IMR-90 (cell line): ENCODE results near the gene AWAT1. TPM values are rescaled to one million over a fixed set of nuclear protein-coding genes. Genes with fewer than 3 reads are reported as not detected.

Experiments used
- ATAC-seq: fragments of 200-7000 bp; cut with Tn5 transposase; 2 replicates; pipeline ENCODE4 v1.9.1; 2020; ENCODE audit warnings: low read depth, mild to moderate bottlenecking, moderate library complexity
- BruUV-seq: library from RNA; stranded (reverse); fragments of 400-500 nt; replicated peaks from 2 replicates; lab custom pipeline; 2021; lab: Mats Ljungman, UMichigan
- CTCF ChIA-PET: fragments of 300-600 bp; formaldehyde crosslinking; extraction: SDS; loops from one replicate; lab custom pipeline; 2021; ENCODE audit warnings: antibody characterized with exemption; lab: Yijun Ruan, JAX
- POLR2A ChIA-PET: fragments of 300-600 bp; sonication (Branson Sonifier 250); formaldehyde crosslinking; loops from one replicate; lab custom pipeline; 2022; ENCODE audit warnings: antibody characterized with exemption; ENCODE audit not compliant: unreplicated experiment; lab: Charles Lee
- DNase-seq: peaks from one replicate; pipeline ENCODE4 v3.0.0; 2013
- H2AFZ ChIP-seq: replicated peaks from 2 replicates; pipeline ENCODE3; 2013; ENCODE audit warnings: low read length, mild to moderate bottlenecking; ENCODE audit not compliant: poor library complexity
- H2AK5ac ChIP-seq: 2 replicates; pipeline ENCODE4 v1.6.1; 2013; ENCODE audit warnings: low read depth, low read length, inconsistent platforms
- H2AK9ac ChIP-seq: replicated peaks from 2 replicates; pipeline ENCODE3; 2013; ENCODE audit warnings: mild to moderate bottlenecking, low read depth, low read length, moderate library complexity; ENCODE audit not compliant: poor library complexity
- H2BK120ac ChIP-seq: 2 replicates; pipeline ENCODE4 v1.6.1; 2013; ENCODE audit warnings: low read depth, low read length, inconsistent platforms
- H2BK15ac ChIP-seq: 3 replicates; pipeline ENCODE4 v1.6.1; 2013; ENCODE audit warnings: low read depth, low read length, inconsistent platforms
- H2BK20ac ChIP-seq: 2 replicates; pipeline ENCODE4 v1.6.1; 2013; ENCODE audit warnings: low read depth, mild to moderate bottlenecking, inconsistent platforms, low read length, moderate library complexity
- H2BK5ac ChIP-seq: 2 replicates; pipeline ENCODE4 v1.6.1; 2013; ENCODE audit warnings: mild to moderate bottlenecking, low read depth, low read length, inconsistent platforms; ENCODE audit not compliant: poor library complexity, severe bottlenecking
- H3K14ac ChIP-seq: replicated peaks from 2 replicates; pipeline ENCODE4 v1.6.1; 2013; ENCODE audit warnings: low read depth, low read length, inconsistent platforms
- H3K18ac ChIP-seq: 2 replicates; pipeline ENCODE4 v1.6.1; 2013; ENCODE audit warnings: low read depth, low read length, control low read depth
- H3K23ac ChIP-seq: 2 replicates; pipeline ENCODE4 v1.6.1; 2013; ENCODE audit warnings: low read depth, low read length, inconsistent platforms
- H3K27ac ChIP-seq: 2 replicates; pipeline ENCODE4 v1.5.1; 2013; ENCODE audit warnings: mild to moderate bottlenecking, control low read depth, low read length; ENCODE audit not compliant: insufficient read depth
- H3K27me3 ChIP-seq: 2 replicates; pipeline ENCODE4 v1.6.1; 2013; ENCODE audit warnings: low read length; ENCODE audit not compliant: control insufficient read depth, insufficient read depth
- H3K36me3 ChIP-seq: 2 replicates; pipeline ENCODE4 v1.6.1; 2013; ENCODE audit warnings: low read length, mixed read lengths; ENCODE audit not compliant: control insufficient read depth, insufficient read depth
- H3K4ac ChIP-seq: 2 replicates; pipeline ENCODE4 v1.6.1; 2013; ENCODE audit warnings: low read depth, low read length, inconsistent platforms
- H3K4me1 ChIP-seq: 2 replicates; pipeline ENCODE4 v1.6.1; 2013; ENCODE audit warnings: low read length, mixed read lengths; ENCODE audit not compliant: control insufficient read depth, insufficient read depth
- H3K4me2 ChIP-seq: 2 replicates; pipeline ENCODE4 v1.6.1; 2013; ENCODE audit warnings: low read depth, mild to moderate bottlenecking, control low read depth, low read length, moderate library complexity
- H3K4me3 ChIP-seq: 2 replicates; pipeline ENCODE4 v1.5.1; 2013; ENCODE audit warnings: low read depth, mild to moderate bottlenecking, control low read depth, low read length, moderate library complexity; ENCODE audit not compliant: insufficient read depth
- H3K56ac ChIP-seq: 2 replicates; pipeline ENCODE4 v1.6.1; 2013; ENCODE audit warnings: low read length, inconsistent platforms; ENCODE audit not compliant: insufficient read depth; ENCODE audit errors: extremely low read depth
- H3K79me1 ChIP-seq, 2 experiments: 2 replicates each; pipeline ENCODE4 v1.6.1; 2013; ENCODE audit warnings: low read length in 2 of 2, inconsistent platforms in 1 of 2, low read depth in 1 of 2
- H3K9ac ChIP-seq: 2 replicates; pipeline ENCODE4 v1.6.1; 2013; ENCODE audit warnings: low read depth, low read length, control low read depth
- H3K9me1 ChIP-seq: 2 replicates; pipeline ENCODE4 v1.6.1; 2013; ENCODE audit warnings: low read length, inconsistent platforms; ENCODE audit not compliant: insufficient read depth
- H3K9me3 ChIP-seq: 2 replicates; pipeline ENCODE4 v1.6.1; 2013; ENCODE audit warnings: low read length; ENCODE audit not compliant: control insufficient read depth, insufficient read depth
- H4K20me1 ChIP-seq: 2 replicates; pipeline ENCODE4 v1.6.1; 2013; ENCODE audit warnings: low read length, inconsistent platforms; ENCODE audit not compliant: insufficient read depth
- H4K5ac ChIP-seq: 2 replicates; pipeline ENCODE4 v1.6.1; 2013; ENCODE audit warnings: mild to moderate bottlenecking, low read depth, low read length, control low read depth
- H4K8ac ChIP-seq, 2 experiments: 2 replicates each; pipeline ENCODE4 v1.6.1; 2013; ENCODE audit warnings: low read depth in 2 of 2, low read length in 2 of 2, control low read depth in 1 of 2, inconsistent platforms in 1 of 2
- H4K91ac ChIP-seq: 2 replicates; pipeline ENCODE4 v1.6.1; 2013; ENCODE audit warnings: low read depth, low read length, inconsistent platforms; ENCODE audit not compliant: insufficient read depth
- BHLHE40 ChIP-seq: fragments of 150-350 bp; IDR thresholded peaks from 2 replicates; pipeline ENCODE4 v1.6.1; 2016; ENCODE audit warnings: mild to moderate bottlenecking, low read depth, low read length
- CEBPB ChIP-seq: IDR thresholded peaks from 2 replicates; pipeline ENCODE4 v1.6.1; 2012; ENCODE audit warnings: low read depth, low read length, improper control_type of control experiment
- CHD1 ChIP-seq: IDR thresholded peaks from 2 replicates; pipeline ENCODE4 v1.6.1; 2012; ENCODE audit warnings: low read depth, low read length, improper control_type of control experiment
- FOS ChIP-seq: fragments of 150-350 bp; IDR thresholded peaks from 2 replicates; pipeline ENCODE4 v1.6.1; 2016; ENCODE audit warnings: low read depth, low read length
- MAFK ChIP-seq: IDR thresholded peaks from 2 replicates; pipeline ENCODE4 v1.6.1; 2012; ENCODE audit warnings: low read depth, low read length, improper control_type of control experiment
- MAZ ChIP-seq: IDR thresholded peaks from 2 replicates; pipeline ENCODE4 v1.6.1; 2012; ENCODE audit warnings: low read depth, mild to moderate bottlenecking, low read length, improper control_type of control experiment, moderate library complexity, borderline replicate concordance
- MXI1 ChIP-seq: IDR thresholded peaks from 2 replicates; pipeline ENCODE4 v1.6.1; 2012; ENCODE audit warnings: low read depth, mild to moderate bottlenecking, low read length, moderate library complexity, borderline replicate concordance
- NFE2L2 ChIP-seq: fragments of 150-350 bp; IDR thresholded peaks from 2 replicates; pipeline ENCODE4 v1.6.1; 2016; ENCODE audit warnings: low read depth, mild to moderate bottlenecking, low read length
- POLR2A ChIP-seq: IDR thresholded peaks from 2 replicates; pipeline ENCODE4 v1.6.1; 2012; ENCODE audit warnings: mild to moderate bottlenecking, low read depth, low read length
- RAD21 ChIP-seq: IDR thresholded peaks from 2 replicates; pipeline ENCODE4 v1.6.1; 2012; ENCODE audit warnings: low read length, improper control_type of control experiment
- RCOR1 ChIP-seq: IDR thresholded peaks from 2 replicates; pipeline ENCODE4 v1.6.1; 2012; ENCODE audit warnings: mild to moderate bottlenecking, low read length, improper control_type of control experiment; ENCODE audit not compliant: insufficient replicate concordance
- RFX5 ChIP-seq: IDR thresholded peaks from 2 replicates; pipeline ENCODE4 v1.8.0; 2012; ENCODE audit warnings: low read depth, mild to moderate bottlenecking, low read length, moderate library complexity
- SMC3 ChIP-seq: fragments of 150-350 bp; IDR thresholded peaks from 2 replicates; pipeline ENCODE4 v1.6.1; 2016; ENCODE audit warnings: low read depth, mild to moderate bottlenecking, antibody characterized with exemption, low read length, moderate library complexity
- WGBS, 2 experiments: methylation state at CpG; one replicate each; pipeline versions ENCODE4 v1.1.5 to v1.1.7; 2013; ENCODE audit warnings: missing lambda C conversion rate in 2 of 2; ENCODE audit not compliant: insufficient read length in 1 of 2; ENCODE audit errors: extremely low coverage in 2 of 2; 5-methylcytosine and 5-hydroxymethylcytosine counted together
- dilution Hi-C: fragments of 300-500 bp; cut with HindIII; formaldehyde crosslinking; loops from one replicate; pipeline ENCODE4 v1.14.3; 2018; ENCODE audit warnings: low sequenced_read_pairs; ENCODE audit not compliant: unreplicated experiment
- in situ Hi-C: fragments of 300-500 bp; cut with MboI; formaldehyde crosslinking; loops from 3 replicates; pipeline ENCODE4 v1.14.3; 2019; ENCODE audit warnings: low sequenced_read_pairs, inconsistent platforms, mixed read lengths
- intact Hi-C: fragments of 100-400 bp; cut with micrococcal nuclease; formaldehyde crosslinking; loops from 2 replicates; pipeline ENCODE4 v1.10.0; 2022
- polyA plus RNA-seq, 3 experiments: library from polyadenylated mRNA; depleted of rRNA; stranded (reverse); fragments of >200 nt; gene quantifications; 2 replicates each; pipeline ENCODE4 v1.2.3, GENCODE V29; 2012; ENCODE audit warnings: low replicate concordance in 1 of 3
- total RNA-seq: library from RNA; depleted of rRNA; stranded (reverse); fragments of >200 nt; gene quantifications from 2 replicates; pipeline ENCODE4 v1.2.3, GENCODE V29; 2012
- TF ChIP-seq, protein P1 (sequence below): conservative IDR thresholded peaks from 2 replicates; pipeline ENCODE4 v1.5.1; 2012; ENCODE audit warnings: mild to moderate bottlenecking, low read depth, low read length, improper control_type of control experiment
- TF ChIP-seq, protein P2 (sequence below): fragments of 150-350 bp; IDR thresholded peaks from 2 replicates; pipeline ENCODE4 v1.6.1; 2016; ENCODE audit warnings: low read depth, mild to moderate bottlenecking, low read length, moderate library complexity, borderline replicate concordance
- TF ChIP-seq, protein P3 (sequence below): fragments of 150-350 bp; IDR thresholded peaks from 2 replicates; pipeline ENCODE4 v1.6.1; 2017; ENCODE audit warnings: mild to moderate bottlenecking, antibody characterized with exemption, low read length, low read depth

The AWAT1 gene
- total and polyA plus RNA-seq, 2 of the 4 experiments (the other 2 are of a cell fraction): not detected

DNA sequence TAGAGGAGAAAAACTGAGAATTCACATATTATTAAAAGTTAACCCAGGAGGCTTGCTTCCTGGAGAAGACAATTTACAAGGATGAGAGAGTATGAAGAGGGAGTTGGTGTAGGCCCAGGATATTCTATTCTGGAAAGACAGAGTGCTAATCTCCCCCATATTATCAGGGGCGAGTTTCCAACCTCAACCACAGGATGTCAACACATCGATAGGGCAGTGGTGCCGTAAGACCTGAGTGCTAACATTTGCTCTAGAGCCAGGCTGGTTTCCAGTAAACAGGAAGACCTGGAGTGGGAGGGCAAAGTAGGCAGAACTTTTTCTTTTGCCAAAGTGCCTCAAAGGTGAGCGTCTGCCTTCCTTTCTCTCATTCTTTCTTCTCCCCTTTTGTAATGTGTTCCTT lies 2.8 kb upstream of the AWAT1 start:
- Histone ChIP-seq H3K9ac (no peak overlapping the region), H2BK15ac (no peak overlapping the region), H3K27ac (no peak overlapping the region), H3K4me2 (no peak overlapping the region), H3K18ac (no peak overlapping the region), H4K20me1 (no peaks in the 10 kb centered on the region), H3K9me1 (no peaks in the 10 kb centered on the region), H3K36me3 (no peaks in the 10 kb centered on the region), H3K4me3 (no peak overlapping the region), H2BK120ac (no peak overlapping the region), H3K9me3 (no peaks in the 10 kb centered on the region), H3K4me1 (no peaks in the 10 kb centered on the region), H3K4ac (no peak overlapping the region), H4K91ac (no peak overlapping the region), H2BK5ac (no peak overlapping the region), H3K79me1 (no peaks in the 10 kb centered on the region), H3K27me3 (peaks cover 14% of the 10 kb centered on the region), H4K8ac (no peak overlapping the region), H2AK5ac (no peak overlapping the region), H2AFZ (no peak overlapping the region), H2BK20ac (no peak overlapping the region), H3K14ac (no peak overlapping the region), H3K23ac (no peak overlapping the region), H4K5ac (no peak overlapping the region), H2AK9ac (no peak overlapping the region), H3K56ac (no peak overlapping the region)
- intact Hi-C loops: no loop called here
- no CpG with 5 or more reads among the region's 4 CpGs for WGBS, 2 experiments
- ATAC-seq (no peak), DNase-seq (no peak)
- BruUV-seq: no TSS peak
- dilution Hi-C loops: no loop called here
- TF ChIP-seq FOS (no peak), BHLHE40 (no peak), MXI1 (no peak), MAZ (no peak), RAD21 (no peak), NFE2L2 (no peak), MAFK (no peak), RCOR1 (no peak), CEBPB (no peak), SMC3 (no peak), CHD1 (no peak), POLR2A (no peak), RFX5 (no peak)
- TF ChIP-seq, protein P1, sequence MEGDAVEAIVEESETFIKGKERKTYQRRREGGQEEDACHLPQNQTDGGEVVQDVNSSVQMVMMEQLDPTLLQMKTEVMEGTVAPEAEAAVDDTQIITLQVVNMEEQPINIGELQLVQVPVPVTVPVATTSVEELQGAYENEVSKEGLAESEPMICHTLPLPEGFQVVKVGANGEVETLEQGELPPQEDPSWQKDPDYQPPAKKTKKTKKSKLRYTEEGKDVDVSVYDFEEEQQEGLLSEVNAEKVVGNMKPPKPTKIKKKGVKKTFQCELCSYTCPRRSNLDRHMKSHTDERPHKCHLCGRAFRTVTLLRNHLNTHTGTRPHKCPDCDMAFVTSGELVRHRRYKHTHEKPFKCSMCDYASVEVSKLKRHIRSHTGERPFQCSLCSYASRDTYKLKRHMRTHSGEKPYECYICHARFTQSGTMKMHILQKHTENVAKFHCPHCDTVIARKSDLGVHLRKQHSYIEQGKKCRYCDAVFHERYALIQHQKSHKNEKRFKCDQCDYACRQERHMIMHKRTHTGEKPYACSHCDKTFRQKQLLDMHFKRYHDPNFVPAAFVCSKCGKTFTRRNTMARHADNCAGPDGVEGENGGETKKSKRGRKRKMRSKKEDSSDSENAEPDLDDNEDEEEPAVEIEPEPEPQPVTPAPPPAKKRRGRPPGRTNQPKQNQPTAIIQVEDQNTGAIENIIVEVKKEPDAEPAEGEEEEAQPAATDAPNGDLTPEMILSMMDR: no peak
- TF ChIP-seq, protein P2, sequence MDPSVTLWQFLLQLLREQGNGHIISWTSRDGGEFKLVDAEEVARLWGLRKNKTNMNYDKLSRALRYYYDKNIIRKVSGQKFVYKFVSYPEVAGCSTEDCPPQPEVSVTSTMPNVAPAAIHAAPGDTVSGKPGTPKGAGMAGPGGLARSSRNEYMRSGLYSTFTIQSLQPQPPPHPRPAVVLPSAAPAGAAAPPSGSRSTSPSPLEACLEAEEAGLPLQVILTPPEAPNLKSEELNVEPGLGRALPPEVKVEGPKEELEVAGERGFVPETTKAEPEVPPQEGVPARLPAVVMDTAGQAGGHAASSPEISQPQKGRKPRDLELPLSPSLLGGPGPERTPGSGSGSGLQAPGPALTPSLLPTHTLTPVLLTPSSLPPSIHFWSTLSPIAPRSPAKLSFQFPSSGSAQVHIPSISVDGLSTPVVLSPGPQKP: no peak
- TF ChIP-seq, protein P3, sequence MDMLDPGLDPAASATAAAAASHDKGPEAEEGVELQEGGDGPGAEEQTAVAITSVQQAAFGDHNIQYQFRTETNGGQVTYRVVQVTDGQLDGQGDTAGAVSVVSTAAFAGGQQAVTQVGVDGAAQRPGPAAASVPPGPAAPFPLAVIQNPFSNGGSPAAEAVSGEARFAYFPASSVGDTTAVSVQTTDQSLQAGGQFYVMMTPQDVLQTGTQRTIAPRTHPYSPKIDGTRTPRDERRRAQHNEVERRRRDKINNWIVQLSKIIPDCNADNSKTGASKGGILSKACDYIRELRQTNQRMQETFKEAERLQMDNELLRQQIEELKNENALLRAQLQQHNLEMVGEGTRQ: no peak
- in situ Hi-C loops: no loop called here
- ChIA-PET CTCF (no interaction called here), POLR2A (no interaction called here)
